Common myeloid progenitor, CD34-positive (primary cell): Measurements from ENCODE around the gene OR5L1. TPM values are rescaled to one million over a fixed set of nuclear protein-coding genes. Genes with fewer than 3 reads are reported as not detected.

Experiments
- CTCF ChIA-PET: fragments of 350-600 bp; sonication (Branson Sonifier 250); formaldehyde crosslinking; loops from one replicate; lab custom pipeline; 2021; ENCODE audit warnings: antibody characterized with exemption; lab: Charles Lee
- POLR2A ChIA-PET: fragments of 350-600 bp; sonication (Branson Sonifier 250); formaldehyde crosslinking; loops from one replicate; lab custom pipeline; 2021; ENCODE audit warnings: antibody characterized with exemption; lab: Charles Lee
- DNase-seq, 3 donors: peaks; one replicate each; pipeline versions ENCODE4 v3.0.0 to v3.0.0-alpha.2; 2013
- H3K27ac ChIP-seq, 2 experiments: 1 replicate in 1 of 2; 2 replicates in 1 of 2; pipeline ENCODE4 v1.7.0; 2013; ENCODE audit warnings: inconsistent platforms in 2 of 2, low read length in 2 of 2, mild to moderate bottlenecking in 2 of 2, low read depth in 1 of 2, moderate library complexity in 1 of 2; ENCODE audit not compliant: severe bottlenecking in 2 of 2, insufficient read depth in 1 of 2, poor library complexity in 1 of 2
- H3K27me3 ChIP-seq, 5 experiments: replicated peaks in 2 of 5; 1 replicate in 3 of 5; 2 replicates in 2 of 5; pipeline versions ENCODE4 v1.6.1 to v1.7.0; 2013; ENCODE audit warnings: low read length in 4 of 5, mild to moderate bottlenecking in 2 of 5, moderate library complexity in 2 of 5, inconsistent platforms in 1 of 5; ENCODE audit not compliant: insufficient read depth in 5 of 5, control insufficient read depth in 4 of 5
- H3K36me3 ChIP-seq, 4 experiments: 1 replicate in 2 of 4; 2 replicates in 2 of 4; pipeline versions ENCODE4 v1.6.1 to v1.7.0; 2013; ENCODE audit warnings: low read length in 3 of 4, control low read depth in 1 of 4, mild to moderate bottlenecking in 1 of 4; ENCODE audit not compliant: control insufficient read depth in 4 of 4, insufficient read depth in 4 of 4
- H3K4me1 ChIP-seq, 4 experiments: 1 replicate in 3 of 4; 2 replicates in 1 of 4; pipeline versions ENCODE4 v1.6.1 to v1.7.1; 2013; ENCODE audit warnings: low read length in 3 of 4, mild to moderate bottlenecking in 3 of 4, control low read depth in 1 of 4, inconsistent platforms in 1 of 4, moderate library complexity in 1 of 4; ENCODE audit not compliant: control insufficient read depth in 4 of 4, insufficient read depth in 4 of 4; ENCODE audit errors: control extremely low read depth in 1 of 4
- H3K4me3 ChIP-seq, 7 experiments: 1 replicate in 4 of 7; 2 replicates in 3 of 7; pipeline versions ENCODE4 v1.5.1 to v1.7.0; 2013; ENCODE audit warnings: mild to moderate bottlenecking in 7 of 7, low read length in 6 of 7, moderate library complexity in 6 of 7, inconsistent platforms in 2 of 7, low read depth in 2 of 7, control low read depth in 1 of 7; ENCODE audit not compliant: insufficient read depth in 4 of 7, control insufficient read depth in 1 of 7; ENCODE audit errors: extremely low read depth in 1 of 7
- H3K9me3 ChIP-seq, 5 experiments: 1 replicate in 4 of 5; 2 replicates in 1 of 5; pipeline versions ENCODE4 v1.6.1 to v1.7.1; 2013; ENCODE audit warnings: low read length in 4 of 5, mild to moderate bottlenecking in 2 of 5, inconsistent platforms in 1 of 5, low read depth in 1 of 5, moderate library complexity in 1 of 5; ENCODE audit not compliant: control insufficient read depth in 4 of 5, insufficient read depth in 2 of 5; ENCODE audit errors: control extremely low read depth in 1 of 5
- WGBS: methylation state at CpG from one replicate; pipeline ENCODE4 v1.1.5; 2013; ENCODE audit not compliant: insufficient coverage; 5-methylcytosine and 5-hydroxymethylcytosine counted together
- polyA plus RNA-seq: library from polyadenylated mRNA; unstranded; fragments of 120-200 nt; gene quantifications from one replicate; pipeline ENCODE4 v1.2.1, GENCODE V29; 2013

OR5L1 gene
- polyA plus RNA-seq: not detected

GRCh38 chr11:55811067-55811466 is at the start of gene OR5L1:
Gene OR5L1 (plus strand): TSS chr11:55811367. CDS start chr11:55811467, 100 bp downstream.
- Histone ChIP-seq H3K4me1 (no peaks in the 10 kb centered on the region), H3K27me3 (no peaks in the 10 kb centered on the region), H3K9me3 (peaks cover 0 to 3% (median 0%) of the 10 kb centered on the region in 5 experiments), H3K27ac (no peak within 1 kb of the TSS), H3K36me3 (no peaks in the 10 kb centered on the region), H3K4me3 (no peak within 1 kb of the TSS)
- CTCF ChIA-PET: no interaction called here
- DNase-seq: no peak
- POLR2A ChIA-PET: no interaction called here
- no CpG with 5 or more reads among the region's 1 CpG for WGBS

GRCh38 chr11:55773138-55773537 is 38.0 kb upstream of the OR5L1 start, which contains the start of gene OR5D13:
Gene OR5D13 (plus strand): TSS chr11:55773438. CDS start chr11:55773438, 0 bp downstream.
- Histone ChIP-seq H3K4me3 (no peak within 1 kb of the TSS), H3K27ac (no peak within 1 kb of the TSS), H3K4me1 (no peaks in the 10 kb centered on the region), H3K27me3 (no peaks in the 10 kb centered on the region), H3K9me3 (no peaks in the 10 kb centered on the region), H3K36me3 (no peaks in the 10 kb centered on the region)
- ChIA-PET CTCF (no interaction called here), POLR2A (no interaction called here)
- DNase-seq: no peak

GRCh38 chr11:55791606-55792005 is 19.6 kb upstream of the OR5L1 start:
- CTCF ChIA-PET: no interaction called here
- no peak overlapping the region for H3K27ac ChIP-seq

GRCh38 chr11:55793321-55793720 is 17.8 kb upstream of the OR5L1 start:
- ChIA-PET POLR2A (no interaction called here), CTCF (no interaction called here)
- no peak for DNase-seq
- Histone ChIP-seq H3K36me3 (no peaks in the 10 kb centered on the region), H3K27me3 (no peaks in the 10 kb centered on the region), H3K27ac (no peak overlapping the region), H3K9me3 (peaks cover 0 to 3% (median 0%) of the 10 kb centered on the region in 5 experiments), H3K4me3 (no peak overlapping the region), H3K4me1 (no peaks in the 10 kb centered on the region)
- WGBS: 80% methylated on average over 2 of the region's 2 CpGs

More at GRCh38 chr11:55791606-55792005, 19.6 kb upstream of the OR5L1 start:
- Histone ChIP-seq H3K27me3 (no peaks in the 10 kb centered on the region), H3K4me3 (no peak overlapping the region), H3K36me3 (no peaks in the 10 kb centered on the region), H3K9me3 (peaks cover 0 to 3% (median 0%) of the 10 kb centered on the region in 5 experiments), H3K4me1 (no peaks in the 10 kb centered on the region)
- DNase-seq: no peak
- no CpG with 5 or more reads among the region's 1 CpG for WGBS
- POLR2A ChIA-PET: no interaction called here

GRCh38 chr11:55795256-55795655 is 15.9 kb upstream of the OR5L1 start, which contains the start of gene OR5D14:
Gene OR5D14 (plus strand): TSS chr11:55795556. CDS start chr11:55795556, 0 bp downstream.
- Histone ChIP-seq H3K27ac (no peak within 1 kb of the TSS), H3K27me3 (no peaks in the 10 kb centered on the region), H3K9me3 (peaks cover 0 to 2% (median 0%) of the 10 kb centered on the region in 5 experiments), H3K4me3 (no peak within 1 kb of the TSS), H3K4me1 (no peaks in the 10 kb centered on the region), H3K36me3 (no peaks in the 10 kb centered on the region)
- POLR2A ChIA-PET: no interaction called here
- no peak for DNase-seq
- CTCF ChIA-PET: no interaction called here

- ChIA-PET CTCF (no interaction called here), POLR2A (no interaction called here)
- Histone ChIP-seq H3K27ac (no peak overlapping the region), H3K4me1 (no peaks in the 10 kb centered on the region), H3K4me3 (no peak overlapping the region), H3K9me3 (peaks cover 0 to 5% (median 0%) of the 10 kb centered on the region in 5 experiments), H3K36me3 (no peaks in the 10 kb centered on the region), H3K27me3 (no peaks in the 10 kb centered on the region)
- WGBS: no CpG with 5 or more reads among the region's 1 CpG
- no peak for DNase-seq
Measured at GRCh38 chr11:55806248-55806647, 4.9 kb upstream of the OR5L1 start.

GRCh38 chr11:55819330-55819729 is 8.2 kb downstream of the OR5L1 start, which contains the start of gene OR5D18:
Gene OR5D18 (plus strand): TSS chr11:55819630. CDS start chr11:55819630, 0 bp downstream.
- Histone ChIP-seq H3K27ac (no peak within 1 kb of the TSS), H3K27me3 (no peaks in the 10 kb centered on the region), H3K36me3 (no peaks in the 10 kb centered on the region), H3K4me1 (no peaks in the 10 kb centered on the region), H3K4me3 (no peak within 1 kb of the TSS), H3K9me3 (peaks cover 0 to 3% (median 0%) of the 10 kb centered on the region in 5 experiments)
- WGBS: 93% methylated on average over 3 of the region's 5 CpGs
- POLR2A ChIA-PET: no interaction called here
- CTCF ChIA-PET: no interaction called here
- no peak for DNase-seq
